Coronary artery (tissue), 2 donors: Measurements from ENCODE around the gene B3GAT2.

Experiments used
- DNase-seq: peaks from one replicate; pipeline ENCODE4 v3.0.0-alpha.2; 2017; ENCODE audit warnings: low spot score
- H3K27ac ChIP-seq, 2 donors: fragments of 200-600 bp; sonication (generic); one replicate each; pipeline ENCODE4 v1.5.1; 2016 to 2019
- H3K4me3 ChIP-seq: fragments of 200-600 bp; sonication (generic); 2 replicates; pipeline ENCODE4 v1.5.1; 2016; ENCODE audit warnings: mild to moderate bottlenecking, moderate library complexity
- CTCF ChIP-seq: fragments of 200-600 bp; sonication (generic); IDR thresholded peaks from one replicate; pipeline ENCODE4 v1.5.1; 2019; ENCODE audit warnings: antibody characterized with exemption

The B3GAT2 gene

GRCh38 chr6:70903665-70904452 lies 53.0 kb downstream of the B3GAT2 start:
- no peak for DNase-seq
- Histone ChIP-seq H3K27ac (no peak overlapping the region), H3K4me3 (no peak overlapping the region)
- TF ChIP-seq CTCF = no peak

GRCh38 chr6:70901324-70901723 lies 55.5 kb downstream of the B3GAT2 start:
- TF ChIP-seq CTCF = no peak
- DNase-seq = no peak
- no peak overlapping the region for H3K27ac ChIP-seq
- H3K4me3 ChIP-seq = no peak overlapping the region

- DNase-seq = no peak
- no peak for TF ChIP-seq CTCF
Observed at GRCh38 chr6:70900047-70900446, 56.8 kb downstream of the B3GAT2 start.

GRCh38 chr6:70894001-70894400 lies 62.9 kb downstream of the B3GAT2 start:
- DNase-seq = no peak
- Histone ChIP-seq H3K27ac (no peak overlapping the region), H3K4me3 (no peak overlapping the region)
- no peak for TF ChIP-seq CTCF

More at GRCh38 chr6:70900047-70900446, 56.8 kb downstream of the B3GAT2 start:
- H3K27ac ChIP-seq = no peak overlapping the region
- H3K4me3 ChIP-seq = no peak overlapping the region

GRCh38 chr6:70889270-70889669 lies 67.6 kb downstream of the B3GAT2 start:
- no peak for DNase-seq
- no peak for TF ChIP-seq CTCF
- Histone ChIP-seq H3K4me3 (no peak overlapping the region), H3K27ac (no peak overlapping the region)

GRCh38 chr6:70886661-70887060 lies 70.2 kb downstream of the B3GAT2 start:
- DNase-seq = no peak
- Histone ChIP-seq H3K4me3 (no peak overlapping the region), H3K27ac (no peak overlapping the region)
- no peak for TF ChIP-seq CTCF

GRCh38 chr6:70886071-70886470 lies 70.8 kb downstream of the B3GAT2 start:
- no peak for TF ChIP-seq CTCF
- Histone ChIP-seq H3K27ac (no peak overlapping the region), H3K4me3 (no peak overlapping the region)
- no peak for DNase-seq
